SK-N-SH treated with all-trans-retinoic acid at 6 μM for 48 hours (cell line): Measurements from ENCODE around the gene COX7A2L.

ENCODE experiments used
- ARNTL ChIP-seq: fragments of 450-650 bp; formaldehyde crosslinking; IDR thresholded peaks from 2 replicates; pipeline ENCODE4 v1.5.0; 2020; ENCODE audit warnings: low read depth, mild to moderate bottlenecking, moderate library complexity, borderline replicate concordance
- CREB5 ChIP-seq: fragments of 250-450 bp; sonication (Bioruptor Pico); IDR thresholded peaks from 2 replicates; pipeline ENCODE4 v1.5.1; 2020; ENCODE audit warnings: low read depth, mild to moderate bottlenecking, moderate library complexity
- CSDC2 ChIP-seq: fragments of 250-450 bp; sonication (Bioruptor Pico); IDR thresholded peaks from 2 replicates; pipeline ENCODE4 v1.5.0; 2020; ENCODE audit warnings: mild to moderate bottlenecking, moderate library complexity
- ESRRG ChIP-seq: fragments of 250-450 bp; sonication (Bioruptor Pico); IDR thresholded peaks from 2 replicates; pipeline ENCODE4 v1.6.1; 2021; ENCODE audit warnings: mild to moderate bottlenecking
- OSR1 ChIP-seq: fragments of 250-450 bp; sonication (Bioruptor Pico); IDR thresholded peaks from 2 replicates; pipeline ENCODE4 v1.8.0; 2022; ENCODE audit warnings: moderate library complexity, mild to moderate bottlenecking, inconsistent platforms
- PATZ1 ChIP-seq: fragments of 250-450 bp; sonication (Bioruptor Pico); IDR thresholded peaks from 2 replicates; pipeline ENCODE4 v1.8.0; 2020; ENCODE audit warnings: mild to moderate bottlenecking, moderate library complexity, borderline replicate concordance
- POU6F1 ChIP-seq: fragments of 250-450 bp; sonication (Bioruptor Pico); IDR thresholded peaks from 2 replicates; pipeline ENCODE4 v1.8.0; 2021; ENCODE audit warnings: low read depth, mild to moderate bottlenecking, moderate library complexity, borderline replicate concordance
- RARB ChIP-seq: fragments of 250-450 bp; sonication (Bioruptor Pico); IDR thresholded peaks from 2 replicates; pipeline ENCODE4 v1.8.0; 2021; ENCODE audit warnings: mild to moderate bottlenecking, moderate library complexity
- SNAI2 ChIP-seq: fragments of 250-450 bp; sonication (Bioruptor Pico); IDR thresholded peaks from 2 replicates; pipeline ENCODE4 v1.5.0; 2020; ENCODE audit warnings: mild to moderate bottlenecking, moderate library complexity
- TCF4 ChIP-seq: fragments of 250-450 bp; sonication (Bioruptor Pico); IDR thresholded peaks from 2 replicates; pipeline ENCODE4 v1.8.0; 2021; ENCODE audit warnings: mild to moderate bottlenecking, moderate library complexity, borderline replicate concordance
- ZFP3 ChIP-seq: fragments of 250-450 bp; sonication (Bioruptor Pico); IDR thresholded peaks from 2 replicates; pipeline ENCODE4 v1.5.0; 2020; ENCODE audit warnings: mild to moderate bottlenecking, moderate library complexity
- ZFP30 ChIP-seq: fragments of 450-650 bp; formaldehyde crosslinking; IDR thresholded peaks from 2 replicates; pipeline ENCODE4 v1.5.0; 2022; ENCODE audit warnings: mild to moderate bottlenecking, moderate library complexity

GRCh38 chr2:42327125-42327524, 33.9 kb downstream of the COX7A2L start:
- TF ChIP-seq ZFP30 (CRISPR knock-in tag), result no peak
- no peak for TF ChIP-seq ZFP3 (CRISPR knock-in tag)
- TF ChIP-seq POU6F1 (CRISPR knock-in tag), result no peak
- no peak for TF ChIP-seq CREB5 (CRISPR knock-in tag)
- TF ChIP-seq RARB, result no peak
- no peak for TF ChIP-seq PATZ1 (CRISPR knock-in tag)
- no peak for TF ChIP-seq CSDC2 (CRISPR knock-in tag)
- no peak for TF ChIP-seq OSR1 (CRISPR knock-in tag)
- TF ChIP-seq TCF4, result no peak
- no peak for TF ChIP-seq ARNTL
- TF ChIP-seq SNAI2 (CRISPR knock-in tag), result no peak
- TF ChIP-seq ESRRG (CRISPR knock-in tag), result no peak
